ENCODE data around the gene LRSAM1.
A peak's percentile ranks its signal among the peaks of the same experiment; 100 is the strongest.

The LRSAM1 gene

GRCh38 chr9:127428348-127428747 lies 23.0 kb upstream of the LRSAM1 start:
- no peak for DNase-seq

GRCh38 chr9:127430415-127430814 lies 20.9 kb upstream of the LRSAM1 start:
- no peak for DNase-seq

GRCh38 chr9:127437497-127438264 lies 13.6 kb upstream of the LRSAM1 start:
- DNase-seq: peak; percentile 21

GRCh38 chr9:127438394-127438793 lies 12.9 kb upstream of the LRSAM1 start:
- no peak for DNase-seq

GRCh38 chr9:127444283-127444920 lies 6.9 kb upstream of the LRSAM1 start:
- no peak for DNase-seq

DNA sequence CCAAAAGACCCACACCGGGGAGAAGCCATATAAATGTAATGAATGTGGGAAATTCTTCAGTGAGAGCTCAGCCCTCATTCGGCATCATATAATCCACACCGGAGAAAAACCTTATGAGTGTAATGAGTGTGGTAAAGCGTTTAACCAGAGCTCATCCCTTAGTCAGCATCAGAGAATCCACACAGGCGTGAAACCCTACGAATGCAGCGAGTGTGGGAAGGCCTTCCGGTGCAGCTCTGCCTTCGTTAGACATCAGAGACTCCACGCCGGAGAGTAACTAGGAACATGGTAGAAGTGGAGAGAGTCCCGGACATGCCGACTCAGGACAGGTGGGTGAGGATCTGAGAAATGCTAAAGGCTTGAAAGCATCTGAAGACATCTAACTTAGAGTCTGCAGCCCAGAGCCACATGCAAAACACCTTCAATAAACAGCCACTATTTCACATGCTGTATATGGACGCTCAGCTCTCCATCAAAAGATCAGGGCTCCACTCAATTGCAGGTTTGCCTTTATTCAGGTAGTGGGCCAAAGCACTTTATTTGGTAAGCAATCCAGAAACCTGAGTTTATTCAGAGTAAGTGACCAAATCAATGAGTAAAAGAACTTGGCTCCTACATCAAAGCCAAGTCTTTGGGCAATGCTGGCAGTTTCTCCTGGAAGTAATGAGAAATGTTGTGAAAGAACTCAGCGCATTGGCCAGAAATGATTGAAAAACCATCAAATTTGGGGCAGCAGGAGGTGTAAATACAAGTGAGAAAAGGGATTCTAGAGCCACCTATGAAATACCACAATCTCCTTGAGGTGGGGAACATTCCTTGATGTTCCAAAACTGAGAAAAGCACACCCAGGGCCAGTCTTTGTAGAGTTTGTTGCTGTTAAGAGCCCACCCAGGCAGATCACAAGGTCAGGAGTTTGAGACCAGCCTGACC lies 6.1 kb upstream of the LRSAM1 start:
- DNase-seq: no peak

DNA sequence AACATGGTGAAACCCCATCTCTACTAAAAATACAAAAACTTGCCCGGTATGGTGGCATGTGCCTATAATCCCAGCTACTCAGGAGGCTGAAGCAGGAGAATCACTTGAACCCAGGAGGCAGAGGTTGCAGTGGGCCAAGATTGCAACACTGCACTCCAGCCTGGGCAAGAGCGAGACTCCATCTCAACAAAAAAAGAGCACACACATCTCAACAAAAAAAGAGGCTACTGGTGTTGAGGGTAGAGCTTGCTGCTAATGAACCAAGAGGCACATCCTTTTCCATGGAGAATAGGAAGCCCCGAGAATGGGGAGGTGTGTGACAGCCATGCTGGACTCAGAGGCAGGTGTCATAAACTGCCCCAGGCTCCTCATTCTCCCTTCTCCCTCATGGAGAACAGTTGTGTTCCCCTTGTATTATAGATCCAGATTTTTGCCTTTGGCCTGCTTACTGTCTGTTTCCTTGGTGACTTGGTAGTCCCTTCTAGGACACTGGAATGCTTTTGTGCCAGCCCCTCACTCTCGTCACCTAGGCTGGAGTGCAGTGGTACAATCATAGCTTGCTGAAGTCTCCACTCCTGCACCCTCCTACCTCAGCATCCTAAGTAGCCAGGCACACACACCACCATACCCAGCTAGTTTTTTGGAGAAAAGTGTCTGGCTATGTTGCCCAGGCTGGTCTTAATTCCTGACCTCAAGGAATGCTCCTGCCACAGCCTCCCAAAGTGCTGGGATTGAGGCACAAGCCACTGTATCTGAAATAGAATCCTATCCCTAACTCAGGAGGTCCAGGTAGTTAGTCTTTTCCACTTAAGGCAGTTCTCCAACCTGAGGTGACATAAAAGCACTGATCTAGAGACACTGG lies 5.2 kb upstream of the LRSAM1 start:
- DNase-seq: no peak

- no peak for DNase-seq
Measured at GRCh38 chr9:127446713-127447415, 4.4 kb upstream of the LRSAM1 start.

- DNase-seq: no peak
Measured at GRCh38 chr9:127447416-127448111, 3.7 kb upstream of the LRSAM1 start.

DNA sequence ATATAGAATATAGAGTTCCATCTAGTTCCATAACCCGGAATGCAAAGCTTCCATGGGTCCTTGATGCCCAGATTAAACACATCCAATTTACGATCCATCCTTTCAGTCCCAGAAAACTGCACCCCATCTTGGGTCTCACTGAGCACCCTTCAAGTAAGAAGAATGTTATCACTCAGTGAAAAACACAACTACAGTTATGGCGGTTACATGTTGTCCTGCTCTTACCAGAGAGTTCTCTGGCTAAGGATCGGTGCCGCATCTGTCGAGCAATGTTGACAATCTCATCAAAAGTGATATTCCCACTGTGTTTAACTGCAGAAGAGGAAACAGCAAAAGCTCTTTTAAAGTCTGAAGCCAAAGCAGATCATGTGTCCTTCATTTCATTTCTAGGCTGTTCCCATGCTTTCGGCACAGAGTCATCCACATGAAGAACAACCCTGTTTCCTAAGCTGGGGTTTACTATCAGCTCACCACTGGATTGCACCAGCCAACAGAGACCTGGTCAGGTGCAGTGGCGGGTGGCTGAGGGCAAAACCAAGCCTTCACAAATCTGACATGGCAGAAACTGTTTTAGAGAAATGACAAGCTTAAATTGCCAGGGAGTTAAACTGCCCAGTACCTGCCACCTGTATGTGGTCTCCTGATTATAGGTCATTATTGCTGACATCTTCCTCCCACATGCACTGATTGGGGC lies 3.1 kb upstream of the LRSAM1 start:
- no peak for DNase-seq

- no peak for DNase-seq
Measured at GRCh38 chr9:127449332-127449966, 1.9 kb upstream of the LRSAM1 start.

DNA sequence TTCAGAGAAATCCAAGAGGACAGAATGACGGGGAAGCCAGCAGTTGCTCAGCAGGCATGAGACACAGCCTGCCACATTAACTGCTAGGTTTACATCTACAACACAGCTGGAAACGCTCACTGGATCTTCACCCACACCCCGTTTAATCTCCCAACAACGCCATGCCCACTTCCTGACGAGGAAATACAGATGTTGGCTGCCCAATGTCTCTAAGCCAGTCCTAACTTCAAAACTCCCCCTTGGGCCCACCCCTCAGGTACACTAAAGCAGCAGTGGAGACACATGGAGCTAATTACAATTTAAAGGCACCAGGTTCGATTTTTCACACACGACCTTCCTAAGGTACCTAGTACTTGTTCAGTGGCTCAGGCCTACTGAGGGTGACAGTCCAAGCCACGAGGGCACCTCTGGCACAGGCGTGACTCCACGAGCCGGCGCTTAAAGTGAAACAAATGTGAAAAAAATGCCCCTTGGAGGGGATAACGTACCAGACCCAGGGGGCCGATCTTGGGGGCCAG lies 1.0 kb upstream of the LRSAM1 start:
- no peak for DNase-seq

DNA sequence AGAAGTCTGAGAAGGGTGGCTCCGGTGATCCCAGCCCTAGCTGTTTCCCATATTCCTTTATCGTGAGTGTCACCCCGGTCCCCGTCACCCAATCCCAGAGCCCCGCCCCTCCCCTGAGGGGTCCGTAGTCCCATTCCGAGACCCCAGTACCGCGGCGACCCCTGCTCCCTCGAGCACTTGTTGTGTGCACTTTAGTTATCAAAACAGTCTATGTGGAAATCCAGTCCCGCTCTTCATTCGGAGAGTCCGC lies 223 bp downstream of the LRSAM1 start:
- no peak for DNase-seq

GRCh38 chr9:127451858-127452656 lies 747 bp downstream of the LRSAM1 start:
- DNase-seq: peak; percentile 9

- DNase-seq: no peak
Measured at GRCh38 chr9:127452691-127453090, 1.4 kb downstream of the LRSAM1 start.

GRCh38 chr9:127455324-127455992 lies 4.1 kb downstream of the LRSAM1 start:
- DNase-seq: no peak

DNA sequence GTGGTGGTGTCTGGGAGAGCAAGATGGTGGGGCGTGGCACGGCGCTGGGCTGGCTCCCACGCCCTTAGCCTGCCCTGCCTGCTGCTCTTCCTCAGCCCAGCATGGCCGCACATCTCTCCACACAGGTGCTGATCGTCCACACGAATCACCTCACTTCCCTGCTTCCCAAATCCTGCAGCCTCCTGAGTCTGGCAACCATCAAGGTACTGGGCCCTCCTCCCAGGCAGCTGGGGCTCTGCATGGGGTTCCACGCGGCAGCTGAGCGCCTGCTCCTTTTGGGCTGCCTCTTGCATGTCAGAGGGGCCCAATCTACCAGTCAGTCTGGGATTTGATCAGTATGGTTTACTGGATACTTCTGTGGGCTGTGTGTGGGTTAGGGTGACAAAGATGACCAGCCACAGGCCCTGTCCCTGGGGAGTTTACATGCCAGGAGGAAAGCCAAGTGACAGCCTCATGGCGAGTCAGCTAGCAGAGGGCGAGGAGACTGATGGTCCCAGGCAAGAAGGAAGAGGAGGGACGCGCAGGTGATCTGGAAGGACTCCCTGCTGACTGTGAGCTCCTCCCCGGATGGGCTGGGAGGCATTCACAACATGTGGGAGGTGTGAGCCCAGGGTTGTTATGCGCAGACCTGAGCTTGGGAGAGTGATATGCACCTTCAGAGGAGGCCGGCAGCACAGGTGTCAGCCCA lies 6.0 kb downstream of the LRSAM1 start:
- no peak for DNase-seq

DNA sequence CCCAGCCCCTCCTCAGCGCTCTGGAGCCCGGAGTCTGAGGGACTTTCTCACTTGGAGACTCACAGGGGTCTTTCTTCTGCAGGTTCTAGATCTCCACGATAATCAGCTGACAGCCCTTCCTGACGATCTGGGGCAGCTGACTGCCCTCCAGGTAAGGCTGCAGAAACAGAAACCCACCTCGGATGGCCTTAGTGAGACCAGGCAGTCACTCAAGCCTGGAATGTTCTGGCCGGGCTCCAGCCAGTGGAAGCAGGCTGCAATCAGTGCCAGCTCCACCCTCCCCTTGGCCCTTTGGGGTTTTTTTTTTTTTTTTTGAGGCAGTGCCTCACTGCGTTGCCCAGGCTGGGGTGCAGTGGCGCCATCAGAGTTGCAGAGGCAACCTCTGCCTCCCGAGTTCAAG lies 7.6 kb downstream of the LRSAM1 start:
- no peak for DNase-seq

Data from T-helper 9 cell (primary cell).